Breast epithelium (tissue), 3 donors: Measurements from ENCODE around the gene CLMN.

Source experiments
- CTCF ChIP-seq, 3 donors: fragments of 450-650 bp; IDR thresholded peaks; one replicate each; pipeline ENCODE4 v1.5.1; 2016 to 2017; ENCODE audit warnings: antibody characterized with exemption in 3 of 3, mild to moderate bottlenecking in 3 of 3, moderate library complexity in 3 of 3
- POLR2AphosphoS5 ChIP-seq, 3 donors: sonication (generic); formaldehyde crosslinking; IDR thresholded peaks; one replicate each; pipeline ENCODE4 v1.6.1; 2017; ENCODE audit warnings: antibody characterized with exemption in 3 of 3

GRCh38 chr14:95327558-95328374 is 8.1 kb upstream of the CLMN start:
- no peak for TF ChIP-seq POLR2AphosphoS5 (IDR thresholded peaks at IDR 0.05)
- no peak for TF ChIP-seq CTCF (IDR thresholded peaks at IDR 0.05)
